Left lung (tissue), 14 donors: Measurements from ENCODE around the gene CCK. TPM values are rescaled to one million over a fixed set of nuclear protein-coding genes. Genes with fewer than 3 reads are reported as not detected.

Experiments
- ATAC-seq: fragments of 200-7000 bp; cut with Tn5 transposase; one replicate; pipeline ENCODE4 v1.9.1; 2020; ENCODE audit warnings: moderate library complexity
- DNase-seq, 4 donors: peaks; one replicate each; pipeline ENCODE4 v3.0.0-alpha.2; 2013 to 2020
- H3K27ac ChIP-seq, 2 donors: fragments of 200-600 bp; sonication (generic) in 1 of 2; one replicate each; pipeline versions ENCODE4 v1.5.0 to v1.8.0; 2020 to 2021
- H3K27me3 ChIP-seq, 2 donors: fragments of 200-600 bp; sonication (generic) in 1 of 2; one replicate each; pipeline versions ENCODE4 v1.5.0 to v1.8.0; 2020 to 2021
- H3K36me3 ChIP-seq, 2 donors: fragments of 200-600 bp; sonication (generic) in 1 of 2; one replicate each; pipeline versions ENCODE4 v1.5.0 to v1.8.0; 2020 to 2021
- H3K4me1 ChIP-seq, 2 donors: fragments of 200-600 bp; one replicate each; pipeline ENCODE4 v1.8.0; 2021
- H3K4me3 ChIP-seq, 2 donors: fragments of 200-600 bp; sonication (generic) in 1 of 2; one replicate each; pipeline versions ENCODE4 v1.5.0 to v1.8.0; 2020 to 2021; ENCODE audit warnings: mild to moderate bottlenecking in 1 of 2
- H3K9me3 ChIP-seq, 2 donors: fragments of 200-600 bp; sonication (generic) in 1 of 2; one replicate each; pipeline versions ENCODE4 v1.5.0 to v1.8.0; 2020 to 2021
- intact Hi-C, 2 donors: fragments of 100-400 bp; cut with DNase I; formaldehyde crosslinking; loops; one replicate each; pipeline versions ENCODE4 v1.11.2 to v1.14.2; 2022
- long read RNA-seq, 12 donors: library from polyadenylated mRNA in 2 of 12; unstranded in 2 of 12; transcript quantifications; one replicate each; pipeline ENCODE4 v2.0.0 and lab custom pipeline, GENCODE V29; 2019 to 2026
- polyA plus RNA-seq, 6 donors: library from polyadenylated mRNA; unstranded; fragments of 120-200 nt; gene quantifications; one replicate each; pipeline ENCODE4 v1.2.1, GENCODE V29; 2013; ENCODE audit not compliant: insufficient read length in 6 of 6
- total RNA-seq, 2 donors: library from RNA; stranded (reverse); fragmentation: NEBNext Ultra II Directional; extraction: Animal tissue kit (Norgen Biotek cat#: 25700); gene quantifications; one replicate each; pipeline ENCODE4 v1.2.1, GENCODE V29; 2021
- TF ChIP-seq, protein P1 (sequence below), 2 donors: fragments of 200-600 bp; sonication (generic) in 1 of 2; IDR thresholded peaks; one replicate each; pipeline versions ENCODE4 v1.5.0 to v1.8.0; 2021; ENCODE audit warnings: antibody characterized with exemption in 2 of 2
- donor health status: DM: no; HTN: yes; CAD: no.
- donor health status: DM: no; HTN: no; CAD: no.

Gene CCK, protein sequence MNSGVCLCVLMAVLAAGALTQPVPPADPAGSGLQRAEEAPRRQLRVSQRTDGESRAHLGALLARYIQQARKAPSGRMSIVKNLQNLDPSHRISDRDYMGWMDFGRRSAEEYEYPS
- total RNA-seq = under 1 TPM in 1 of 2 donors, not detected in 1; 0.76 TPM
- polyA plus RNA-seq = not detected
- long read RNA-seq, donor 1 = 0 reads
- long read RNA-seq, donor 2 = 0 reads
- long read RNA-seq, donor 3 = 0 reads
- long read RNA-seq, donor 4 = 0 reads
- long read RNA-seq, donor 5 = 0 reads
- long read RNA-seq, donor 6 = 0 reads
- long read RNA-seq, donor 7 = 0 reads
- long read RNA-seq, donor 8, partial matches to known transcripts = 0 of 1 reads
- long read RNA-seq, donor 8, other reads (novel, unspliced or antisense) = 0 of 1 reads
- long read RNA-seq, donor 9, partial matches to known transcripts = 0 of 1 reads
- long read RNA-seq, donor 9, other reads (novel, unspliced or antisense) = 0 of 1 reads
- long read RNA-seq, donor 10, transcript CCK-201 (3 exons, 830 nt) = major isoform, 5 of 5 reads
- long read RNA-seq, donor 10, partial matches to known transcripts = 0 of 5 reads
- long read RNA-seq, donor 10, other reads (novel, unspliced or antisense) = 0 of 5 reads
- long read RNA-seq, donor 11, transcript CCK-201 (3 exons, 830 nt) = major isoform, 37 of 43 reads
- long read RNA-seq, donor 11, partial matches to known transcripts = 6 of 43 reads
- long read RNA-seq, donor 11, other reads (novel, unspliced or antisense) = 0 of 43 reads
- long read RNA-seq, donor 12 = 0 reads

DNA sequence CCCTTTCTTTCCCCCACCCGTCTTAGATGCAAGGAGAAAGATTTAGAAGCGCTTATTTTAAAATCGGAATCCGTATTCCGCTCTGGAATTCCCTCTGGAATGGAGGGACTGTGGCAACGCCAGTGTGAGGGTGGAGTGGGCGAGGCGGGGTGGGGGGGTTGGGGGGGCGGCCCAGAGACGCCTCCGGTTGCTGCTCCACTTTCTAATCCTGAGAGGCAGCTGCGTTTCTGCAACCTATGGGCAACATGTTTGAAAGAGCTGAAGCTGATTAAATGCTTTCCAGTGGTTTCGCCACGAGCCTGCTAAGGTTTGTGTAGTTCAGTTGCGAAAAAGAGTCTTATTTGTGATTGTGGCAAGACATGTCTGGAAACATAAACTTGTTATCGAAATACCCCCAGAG lies at the start of gene CCK:
CCK (minus strand) TSS at position 101 of the 400 bp plus-strand sequence. CDS start 2,555 bp downstream, outside the sequence.
- Histone ChIP-seq H3K9me3 (no peaks in the 10 kb centered on the region), H3K36me3 (no peaks in the 10 kb centered on the region), H3K4me3 (no peak within 1 kb of the TSS), H3K4me1 (peaks cover 3 to 16% of the 10 kb centered on the region in 2 donors), H3K27ac (no peak within 1 kb of the TSS), H3K27me3 (peaks cover 43 to 95% of the 10 kb centered on the region in 2 donors)
- TF ChIP-seq, protein P1, sequence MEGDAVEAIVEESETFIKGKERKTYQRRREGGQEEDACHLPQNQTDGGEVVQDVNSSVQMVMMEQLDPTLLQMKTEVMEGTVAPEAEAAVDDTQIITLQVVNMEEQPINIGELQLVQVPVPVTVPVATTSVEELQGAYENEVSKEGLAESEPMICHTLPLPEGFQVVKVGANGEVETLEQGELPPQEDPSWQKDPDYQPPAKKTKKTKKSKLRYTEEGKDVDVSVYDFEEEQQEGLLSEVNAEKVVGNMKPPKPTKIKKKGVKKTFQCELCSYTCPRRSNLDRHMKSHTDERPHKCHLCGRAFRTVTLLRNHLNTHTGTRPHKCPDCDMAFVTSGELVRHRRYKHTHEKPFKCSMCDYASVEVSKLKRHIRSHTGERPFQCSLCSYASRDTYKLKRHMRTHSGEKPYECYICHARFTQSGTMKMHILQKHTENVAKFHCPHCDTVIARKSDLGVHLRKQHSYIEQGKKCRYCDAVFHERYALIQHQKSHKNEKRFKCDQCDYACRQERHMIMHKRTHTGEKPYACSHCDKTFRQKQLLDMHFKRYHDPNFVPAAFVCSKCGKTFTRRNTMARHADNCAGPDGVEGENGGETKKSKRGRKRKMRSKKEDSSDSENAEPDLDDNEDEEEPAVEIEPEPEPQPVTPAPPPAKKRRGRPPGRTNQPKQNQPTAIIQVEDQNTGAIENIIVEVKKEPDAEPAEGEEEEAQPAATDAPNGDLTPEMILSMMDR (IDR thresholded peaks at IDR 0.05) = no peak
- no peak for ATAC-seq
- intact Hi-C loops = no loop called here
- DNase-seq = no peak

DNA sequence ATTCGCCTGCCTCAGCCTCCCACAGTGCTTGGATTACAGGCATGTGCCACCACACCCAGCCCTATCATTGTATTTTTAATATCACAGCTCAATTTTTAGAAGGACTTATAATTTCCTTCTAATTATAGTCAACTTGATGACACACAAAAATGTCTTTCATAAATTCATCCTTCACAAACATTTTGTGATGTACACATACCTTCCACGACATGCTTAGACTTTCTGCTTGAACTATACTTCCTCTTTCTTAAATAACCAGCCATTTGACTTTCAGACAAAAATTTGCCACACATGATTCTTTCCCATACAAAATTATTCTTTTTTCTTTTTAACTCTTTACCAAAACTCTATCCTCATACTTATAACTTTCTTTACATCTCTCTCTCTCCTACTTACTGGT lies 48.4 kb upstream of the CCK start:
- ATAC-seq (no peak), DNase-seq (no peak)
- Histone ChIP-seq H3K36me3 (no peaks in the 10 kb centered on the region), H3K27me3 (no peaks in the 10 kb centered on the region), H3K4me1 (no peaks in the 10 kb centered on the region), H3K4me3 (no peak overlapping the region), H3K27ac (no peak overlapping the region), H3K9me3 (peaks cover 0 to 50% of the 10 kb centered on the region in 2 donors)
- intact Hi-C loops = no loop called here
- TF ChIP-seq, protein P1 (IDR thresholded peaks at IDR 0.05) = no peak

DNA sequence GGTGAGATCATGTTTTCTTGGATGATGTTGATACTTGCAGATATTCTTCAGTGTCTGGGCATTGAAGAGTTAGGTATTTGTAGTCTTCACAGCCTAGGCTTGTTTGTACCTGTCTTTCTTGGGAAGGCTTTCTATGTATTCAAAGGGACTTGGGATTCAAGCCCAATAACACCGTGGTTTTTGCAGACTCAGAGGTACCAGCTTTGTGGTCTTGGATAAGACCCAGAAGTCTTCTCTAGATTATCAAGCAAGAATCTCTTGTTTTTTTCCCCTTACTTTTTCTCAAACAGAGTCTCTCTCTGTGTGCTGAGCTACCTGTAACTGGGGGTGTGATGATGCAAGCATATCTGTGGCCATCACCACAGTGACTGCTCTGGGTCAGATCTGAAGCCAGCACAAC lies 42.7 kb upstream of the CCK start:
- H3K4me1 ChIP-seq = no peaks in the 10 kb centered on the region
- H3K36me3 ChIP-seq = no peaks in the 10 kb centered on the region
- no peak overlapping the region for H3K27ac ChIP-seq
- ATAC-seq = no peak
- intact Hi-C loops = no loop called here
- TF ChIP-seq, protein P1 (IDR thresholded peaks at IDR 0.05) = no peak
- no peak overlapping the region for H3K4me3 ChIP-seq
- H3K9me3 ChIP-seq = peaks cover 0 to 6% of the 10 kb centered on the region in 2 donors
- DNase-seq = no peak
- no peaks in the 10 kb centered on the region for H3K27me3 ChIP-seq

DNA sequence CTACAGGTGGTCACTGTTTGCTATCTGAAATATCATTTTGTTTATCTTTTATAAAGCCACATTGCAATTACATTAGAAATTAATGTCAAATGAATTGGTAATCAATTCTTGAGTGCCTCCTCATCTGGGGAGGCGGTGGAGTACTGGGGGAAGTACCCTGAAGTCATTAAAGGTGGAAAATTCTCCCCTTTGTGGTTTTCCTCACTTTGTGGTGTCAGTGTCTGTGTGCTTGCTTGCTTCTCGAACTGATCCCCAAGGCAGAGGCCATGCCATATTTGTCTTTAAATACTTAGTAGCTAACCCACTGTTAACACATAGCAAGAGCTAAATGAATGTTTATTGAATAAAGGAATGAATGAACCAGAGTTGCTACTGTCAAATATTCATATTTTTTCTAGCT lies 40.5 kb upstream of the CCK start:
- H3K27ac ChIP-seq = no peak overlapping the region
- no peaks in the 10 kb centered on the region for H3K9me3 ChIP-seq
- no peak overlapping the region for H3K4me3 ChIP-seq
- no peaks in the 10 kb centered on the region for H3K36me3 ChIP-seq
- no peaks in the 10 kb centered on the region for H3K4me1 ChIP-seq
- ATAC-seq (no peak), DNase-seq (no peak)
- H3K27me3 ChIP-seq = no peaks in the 10 kb centered on the region
- TF ChIP-seq, protein P1 (IDR thresholded peaks at IDR 0.05) = no peak
- intact Hi-C loops = no loop called here
